Lung (tissue), 12 donors: Measurements from ENCODE around the gene ATXN3. TPM values are rescaled to one million over a fixed set of nuclear protein-coding genes. Genes with fewer than 3 reads are reported as not detected.
"Not testable (repeated sequence)": the region's sequence is repeated elsewhere in the genome, so short reads cannot be mapped to it uniquely, and the experiment has no call there.

Experiments
- ATAC-seq: fragments of 200-7000 bp; cut with Tn5 transposase; one replicate; pipeline ENCODE4 v1.9.1; 2020; ENCODE audit warnings: moderate number of reproducible peaks; ENCODE audit not compliant: insufficient read depth, low FRiP score
- DNase-seq, 3 donors: peaks; one replicate each; pipeline ENCODE4 v3.0.0-alpha.2; 2013 to 2017
- H3K27ac ChIP-seq, 2 donors: one replicate each; pipeline ENCODE4 v1.5.1; 2013; ENCODE audit warnings: mild to moderate bottlenecking in 2 of 2, moderate library complexity in 2 of 2, control low read depth in 1 of 2, inconsistent platforms in 1 of 2, low read depth in 1 of 2, low read length in 1 of 2
- H3K27me3 ChIP-seq, 3 donors: one replicate each; pipeline ENCODE4 v1.5.1; 2013; ENCODE audit warnings: low read length in 2 of 3; ENCODE audit not compliant: control insufficient read depth in 3 of 3, insufficient read depth in 3 of 3
- H3K36me3 ChIP-seq, 4 donors: one replicate each; pipeline ENCODE4 v1.5.1; 2013; ENCODE audit warnings: low read length in 4 of 4, mild to moderate bottlenecking in 1 of 4, moderate library complexity in 1 of 4; ENCODE audit not compliant: control insufficient read depth in 4 of 4, insufficient read depth in 4 of 4
- H3K4me1 ChIP-seq, 5 donors: one replicate each; pipeline ENCODE4 v1.5.1; 2013; ENCODE audit warnings: low read length in 5 of 5, mild to moderate bottlenecking in 2 of 5, moderate library complexity in 1 of 5; ENCODE audit not compliant: control insufficient read depth in 5 of 5, insufficient read depth in 5 of 5
- H3K4me3 ChIP-seq: one replicate; pipeline ENCODE4 v1.5.1; 2013; ENCODE audit warnings: mild to moderate bottlenecking, control low read depth, moderate library complexity
- H3K9ac ChIP-seq, 2 donors: one replicate each; pipeline ENCODE4 v1.5.1; 2013; ENCODE audit warnings: low read length in 2 of 2, control low read depth in 1 of 2; ENCODE audit not compliant: insufficient read depth in 1 of 2
- H3K9me3 ChIP-seq, 4 donors: one replicate each; pipeline ENCODE4 v1.5.1; 2013; ENCODE audit warnings: low read length in 3 of 4, mild to moderate bottlenecking in 1 of 4, moderate library complexity in 1 of 4; ENCODE audit not compliant: control insufficient read depth in 4 of 4, insufficient read depth in 3 of 4
- WGBS, 2 donors: extraction: QIAGEN DNeasy Blood & Tissue Kit; methylation state at CpG; one replicate each; pipeline ENCODE4 v1.1.7; 2013; 5-methylcytosine and 5-hydroxymethylcytosine counted together
- polyA plus RNA-seq, 2 donors: library from polyadenylated mRNA; stranded (reverse); fragments of 200-250 nt; gene quantifications; one replicate each; pipeline ENCODE4 v1.2.1, GENCODE V29; 2013
- total RNA-seq, 2 donors: library from RNA; depleted of rRNA in 1 of 2; stranded (reverse); fragments of >200 nt in 1 of 2; gene quantifications; one replicate each; pipeline ENCODE4 v1.2.1, GENCODE V29; 2014 to 2021
- TF ChIP-seq, protein P1 (sequence below): IDR thresholded peaks from 2 replicates; pipeline ENCODE4 v1.5.1; 2012; ENCODE audit warnings: mild to moderate bottlenecking; ENCODE audit errors: control extremely low read depth, extremely low read depth
- donor health status: control.
- donor health status: control.
- donor health status: Bipolar disorder and iron deficiency.
- donor health status: healthy.
- donor health status: DM: yes; HTN: yes; CAD: no.

The ATXN3 gene
- total and polyA plus RNA-seq, 4 donors: 13.7 to 68.1 (median 21.3) TPM

GRCh38 chr14:92045904-92046303 lies 60.5 kb downstream of the ATXN3 start:
- not testable (repeated sequence) for H3K27ac ChIP-seq, DNase-seq
- WGBS, 2 donors: 91 to 96% methylated on average over 7 of the region's 7 CpGs

DNA sequence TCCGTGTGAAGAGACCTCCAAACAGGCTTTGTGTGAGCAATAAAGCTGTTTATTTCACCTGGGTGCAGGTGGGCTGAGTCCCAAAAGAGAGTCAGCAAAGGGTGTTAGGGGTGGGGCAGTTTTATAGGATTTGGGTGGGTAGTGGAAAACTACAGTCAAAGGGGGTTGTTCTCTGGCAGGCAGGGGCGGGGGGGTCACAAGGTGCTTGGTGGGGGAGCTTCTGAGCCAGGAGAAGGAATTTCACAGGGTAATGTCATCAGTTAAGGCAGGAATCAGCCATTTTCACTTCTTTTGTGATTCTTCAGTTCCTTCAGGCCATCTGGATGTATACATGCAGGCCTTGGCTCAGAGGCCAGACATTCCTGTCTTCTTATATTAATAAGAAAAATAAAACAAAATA lies 64.6 kb downstream of the ATXN3 start:
- WGBS, 2 donors: 95 to 100% methylated on average over 2 of the region's 2 CpGs

More at GRCh38 chr14:92045904-92046303, 60.5 kb downstream of the ATXN3 start:
- not testable (repeated sequence) for H3K9me3 ChIP-seq, ATAC-seq, H3K36me3 ChIP-seq, H3K27me3 ChIP-seq, H3K4me3 ChIP-seq, H3K9ac ChIP-seq, H3K4me1 ChIP-seq

DNA sequence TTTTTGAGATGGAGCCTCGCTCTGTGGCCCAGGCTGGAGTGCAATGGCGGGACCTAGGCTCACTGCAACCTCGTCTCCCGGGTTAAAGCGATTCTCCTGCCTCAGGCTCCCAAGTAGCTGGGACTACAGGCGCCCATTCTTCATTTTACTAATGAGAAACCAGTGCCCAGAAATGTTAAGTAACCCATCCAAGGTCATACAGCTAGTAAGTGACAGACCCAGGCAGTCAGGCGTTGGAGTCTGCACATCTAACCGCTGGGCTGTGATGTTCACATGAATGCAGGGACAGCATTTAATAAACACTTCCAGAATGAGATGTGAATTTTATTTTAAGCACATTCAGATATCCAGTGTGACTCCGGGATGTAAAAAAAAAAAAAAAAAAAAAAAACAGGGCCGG lies 65.2 kb downstream of the ATXN3 start:
- no peaks in the 10 kb centered on the region for H3K27me3 ChIP-seq
- H3K27ac ChIP-seq: peak overlapping the region in 1 of 2 donors; percentile 91
- no peak for DNase-seq
- H3K9ac ChIP-seq: peak overlapping the region; percentile 84 to 99
- H3K36me3 ChIP-seq: peaks cover 0 to 9% (median 4%) of the 10 kb centered on the region in 4 donors
- peaks cover 0 to 3% (median 1%) of the 10 kb centered on the region in 4 donors for H3K9me3 ChIP-seq
- peaks cover 4 to 21% (median 9%) of the 10 kb centered on the region in 5 donors for H3K4me1 ChIP-seq
- no peak overlapping the region for H3K4me3 ChIP-seq
- WGBS, 2 donors: 93 to 94% methylated on average over 10 of the region's 10 CpGs
- TF ChIP-seq, protein P1, sequence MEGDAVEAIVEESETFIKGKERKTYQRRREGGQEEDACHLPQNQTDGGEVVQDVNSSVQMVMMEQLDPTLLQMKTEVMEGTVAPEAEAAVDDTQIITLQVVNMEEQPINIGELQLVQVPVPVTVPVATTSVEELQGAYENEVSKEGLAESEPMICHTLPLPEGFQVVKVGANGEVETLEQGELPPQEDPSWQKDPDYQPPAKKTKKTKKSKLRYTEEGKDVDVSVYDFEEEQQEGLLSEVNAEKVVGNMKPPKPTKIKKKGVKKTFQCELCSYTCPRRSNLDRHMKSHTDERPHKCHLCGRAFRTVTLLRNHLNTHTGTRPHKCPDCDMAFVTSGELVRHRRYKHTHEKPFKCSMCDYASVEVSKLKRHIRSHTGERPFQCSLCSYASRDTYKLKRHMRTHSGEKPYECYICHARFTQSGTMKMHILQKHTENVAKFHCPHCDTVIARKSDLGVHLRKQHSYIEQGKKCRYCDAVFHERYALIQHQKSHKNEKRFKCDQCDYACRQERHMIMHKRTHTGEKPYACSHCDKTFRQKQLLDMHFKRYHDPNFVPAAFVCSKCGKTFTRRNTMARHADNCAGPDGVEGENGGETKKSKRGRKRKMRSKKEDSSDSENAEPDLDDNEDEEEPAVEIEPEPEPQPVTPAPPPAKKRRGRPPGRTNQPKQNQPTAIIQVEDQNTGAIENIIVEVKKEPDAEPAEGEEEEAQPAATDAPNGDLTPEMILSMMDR: no peak
- no peak for ATAC-seq

More for the DNA sequence above, 64.6 kb downstream of the ATXN3 start:
- not testable (repeated sequence) for ATAC-seq, H3K9ac ChIP-seq, H3K36me3 ChIP-seq, H3K4me3 ChIP-seq, H3K9me3 ChIP-seq, H3K27ac ChIP-seq, H3K27me3 ChIP-seq, DNase-seq
- peaks cover 4 to 21% (median 6%) of the 10 kb centered on the region in 5 donors for H3K4me1 ChIP-seq

GRCh38 chr14:92040431-92041051 lies 65.8 kb downstream of the ATXN3 start:
- Histone ChIP-seq H3K4me1 (peaks cover 4 to 21% (median 9%) of the 10 kb centered on the region in 5 donors), H3K27ac (peak overlapping the region; percentile 91 to 96), H3K9me3 (no peaks in the 10 kb centered on the region), H3K36me3 (peaks cover 0 to 9% (median 3%) of the 10 kb centered on the region in 4 donors), H3K9ac (peak overlapping the region; percentile 84 to 99), H3K4me3 (peak overlapping the region; percentile 76), H3K27me3 (no peaks in the 10 kb centered on the region)
- ATAC-seq: peak; percentile 24
- DNase-seq: peak; percentile 14 to 44 (median 41)
- TF ChIP-seq, protein P1: no peak
- WGBS, 2 donors: 1% methylated on average over 13 of the region's 13 CpGs
